Vagina (tissue), 2 donors: ENCODE results near the gene CST9.

Experiments used
- POLR2AphosphoS5 ChIP-seq, 2 donors: sonication (generic); formaldehyde crosslinking; IDR thresholded peaks; one replicate each; pipeline ENCODE4 v1.9.0; 2017; ENCODE audit warnings: antibody characterized with exemption in 2 of 2, mild to moderate bottlenecking in 2 of 2, low read depth in 1 of 2; ENCODE audit not compliant: insufficient read depth in 1 of 2
- TF ChIP-seq, protein P1 (sequence below), 3 experiments: fragments of 450-650 bp in 2 of 3; fragments of 200-600 bp in 1 of 3; sonication (generic) in 1 of 3; IDR thresholded peaks; one replicate each; pipeline ENCODE4 v1.5.1; 2017 to 2019; ENCODE audit warnings: antibody characterized with exemption in 3 of 3, mild to moderate bottlenecking in 2 of 3, moderate library complexity in 2 of 3

DNA sequence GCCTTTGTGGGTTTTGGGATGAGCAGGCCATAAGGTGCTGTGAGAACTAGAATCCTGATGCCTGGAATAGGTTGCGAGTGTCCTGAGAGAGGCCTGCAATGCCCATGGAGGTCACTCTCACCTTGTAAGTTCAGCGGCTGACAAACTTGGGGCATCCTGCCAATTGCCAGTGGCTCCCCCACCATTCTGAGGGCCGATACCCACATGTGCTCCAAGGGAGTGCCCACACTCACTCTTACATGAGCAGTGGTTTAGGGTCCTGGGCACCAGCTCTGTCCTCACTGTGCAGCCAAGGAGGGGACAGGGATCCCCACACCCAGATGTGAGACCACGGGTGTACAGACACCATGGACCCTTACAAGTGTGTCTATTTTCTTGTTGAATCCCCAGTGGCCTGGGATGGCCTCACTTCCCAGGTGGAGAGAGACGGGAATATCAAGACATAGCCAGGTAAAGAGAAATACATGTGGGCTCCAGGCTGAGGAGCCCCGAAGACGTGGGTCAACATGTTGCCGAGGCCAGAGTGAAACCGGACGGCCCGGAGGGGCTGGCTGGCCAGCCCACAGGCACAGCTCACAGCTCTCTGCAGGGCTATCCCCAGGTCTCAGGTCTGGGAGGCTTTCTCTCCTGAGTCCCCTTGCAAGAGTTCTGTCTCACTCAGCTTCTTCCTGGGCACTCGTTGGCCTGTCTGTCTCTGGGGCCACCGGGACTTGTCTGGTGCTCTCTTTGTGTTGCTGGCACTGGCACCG lies 2.0 kb upstream of the CST9 start:
- TF ChIP-seq, protein P1, sequence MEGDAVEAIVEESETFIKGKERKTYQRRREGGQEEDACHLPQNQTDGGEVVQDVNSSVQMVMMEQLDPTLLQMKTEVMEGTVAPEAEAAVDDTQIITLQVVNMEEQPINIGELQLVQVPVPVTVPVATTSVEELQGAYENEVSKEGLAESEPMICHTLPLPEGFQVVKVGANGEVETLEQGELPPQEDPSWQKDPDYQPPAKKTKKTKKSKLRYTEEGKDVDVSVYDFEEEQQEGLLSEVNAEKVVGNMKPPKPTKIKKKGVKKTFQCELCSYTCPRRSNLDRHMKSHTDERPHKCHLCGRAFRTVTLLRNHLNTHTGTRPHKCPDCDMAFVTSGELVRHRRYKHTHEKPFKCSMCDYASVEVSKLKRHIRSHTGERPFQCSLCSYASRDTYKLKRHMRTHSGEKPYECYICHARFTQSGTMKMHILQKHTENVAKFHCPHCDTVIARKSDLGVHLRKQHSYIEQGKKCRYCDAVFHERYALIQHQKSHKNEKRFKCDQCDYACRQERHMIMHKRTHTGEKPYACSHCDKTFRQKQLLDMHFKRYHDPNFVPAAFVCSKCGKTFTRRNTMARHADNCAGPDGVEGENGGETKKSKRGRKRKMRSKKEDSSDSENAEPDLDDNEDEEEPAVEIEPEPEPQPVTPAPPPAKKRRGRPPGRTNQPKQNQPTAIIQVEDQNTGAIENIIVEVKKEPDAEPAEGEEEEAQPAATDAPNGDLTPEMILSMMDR (IDR thresholded peaks at IDR 0.05), result no peak
- no peak for TF ChIP-seq POLR2AphosphoS5 (IDR thresholded peaks at IDR 0.05; ENCODE audit: insufficient read depth in 1 of 2, low read depth in 1 of 2)
